Panc1 (cell line): Measurements from ENCODE around the gene OARD1. TPM values are rescaled to one million over a fixed set of nuclear protein-coding genes. Genes with fewer than 3 reads are reported as not detected.

Experiments
- ATAC-seq: fragments of 200-7000 bp; cut with Tn5 transposase; 2 replicates; pipeline ENCODE4 v1.9.1; 2020; ENCODE audit warnings: mild to moderate bottlenecking, moderate library complexity
- BruUV-seq: library from RNA; stranded (reverse); fragments of 400-500 nt; replicated peaks from 2 replicates; lab custom pipeline; 2021; lab: Mats Ljungman, UMichigan
- CTCF ChIA-PET: fragments of 300-600 bp; sonication (Branson Sonifier 250); formaldehyde crosslinking; loops from one replicate; lab custom pipeline; 2022; ENCODE audit warnings: antibody characterized with exemption; lab: Charles Lee
- POLR2A ChIA-PET: fragments of 300-600 bp; sonication (Branson Sonifier 250); formaldehyde crosslinking; loops from one replicate; lab custom pipeline; 2022; ENCODE audit warnings: antibody characterized with exemption; lab: Charles Lee
- DNase-seq: peaks from one replicate; pipeline ENCODE4 v3.0.0-alpha.2; 2010; ENCODE audit warnings: low read depth, low spot score
- H3K27ac ChIP-seq: 2 replicates; pipeline ENCODE4 v1.5.1; 2011; ENCODE audit warnings: mild to moderate bottlenecking, low read length, inconsistent platforms
- H3K27me3 ChIP-seq: fragments of 200-500 bp; sonication (Bioruptor generic); 2 replicates; pipeline ENCODE4 v1.6.0; 2014; ENCODE audit warnings: low read length, inconsistent platforms; ENCODE audit not compliant: control insufficient read depth, insufficient read depth
- H3K36me3 ChIP-seq: fragments of 200-500 bp; sonication (Bioruptor generic); 2 replicates; pipeline ENCODE4 v1.5.1; 2014; ENCODE audit warnings: inconsistent platforms, mild to moderate bottlenecking, low read length, moderate library complexity; ENCODE audit not compliant: control insufficient read depth, insufficient read depth
- H3K4me1 ChIP-seq: 2 replicates; pipeline ENCODE4 v1.5.1; 2011; ENCODE audit warnings: inconsistent platforms, mild to moderate bottlenecking, low read length, moderate library complexity; ENCODE audit not compliant: control insufficient read depth, insufficient read depth
- H3K4me3 ChIP-seq, 2 experiments: 2 replicates each; pipeline ENCODE4 v1.5.1; 2011 to 2012; ENCODE audit warnings: low read depth in 2 of 2, low read length in 2 of 2, mild to moderate bottlenecking in 2 of 2, inconsistent platforms in 1 of 2, moderate library complexity in 1 of 2
- H3K9me3 ChIP-seq: fragments of 200-500 bp; sonication (Bioruptor generic); 2 replicates; pipeline ENCODE4 v1.5.1; 2014; ENCODE audit warnings: low read depth, mild to moderate bottlenecking, inconsistent platforms, low read length, moderate library complexity; ENCODE audit not compliant: control insufficient read depth, insufficient read depth
- POLR2AphosphoS5 ChIP-seq: IDR thresholded peaks from 2 replicates; pipeline ENCODE4 v1.6.1; 2012; ENCODE audit warnings: mild to moderate bottlenecking, low read depth, low read length, moderate library complexity
- REST ChIP-seq, 2 experiments: IDR thresholded peaks; 2 replicates each; pipeline ENCODE4 v1.6.1; 2011 to 2012; ENCODE audit warnings: low read depth in 2 of 2, control low read depth in 1 of 2, low read length in 1 of 2, mild to moderate bottlenecking in 1 of 2, moderate library complexity in 1 of 2; ENCODE audit not compliant: insufficient read depth in 1 of 2
- SIN3A ChIP-seq: IDR thresholded peaks from 2 replicates; pipeline ENCODE4 v1.6.1; 2012; ENCODE audit warnings: low read depth, mild to moderate bottlenecking, low read length, moderate library complexity, borderline replicate concordance; ENCODE audit not compliant: insufficient read depth
- TCF7L2 ChIP-seq: IDR thresholded peaks from 2 replicates; pipeline ENCODE4 v1.6.1; 2011; ENCODE audit warnings: mild to moderate bottlenecking, low read depth, low read length, inconsistent platforms
- in situ Hi-C: cut with HindIII; loops from 2 replicates; pipeline ENCODE4 v1.10.0; 2016; ENCODE audit warnings: low sequenced_read_pairs, low pct_unique_long_range_greater_than_20kb
- intact Hi-C: fragments of 100-400 bp; cut with micrococcal nuclease; formaldehyde crosslinking; loops from one replicate; pipeline ENCODE4 v1.10.0; 2022; ENCODE audit not compliant: unreplicated experiment
- total RNA-seq: library from RNA; stranded (reverse); gene quantifications from one replicate; pipeline ENCODE4 v1.2.1, GENCODE V29; 2021; ENCODE audit not compliant: unreplicated experiment
- TF ChIP-seq, protein P1 (sequence below): fragments of 450-650 bp; IDR thresholded peaks from 2 replicates; pipeline ENCODE4 v1.5.1; 2017; ENCODE audit warnings: mild to moderate bottlenecking

Gene OARD1
- total RNA-seq, 1 experiment from 2014 or later: 18.2 TPM

DNA sequence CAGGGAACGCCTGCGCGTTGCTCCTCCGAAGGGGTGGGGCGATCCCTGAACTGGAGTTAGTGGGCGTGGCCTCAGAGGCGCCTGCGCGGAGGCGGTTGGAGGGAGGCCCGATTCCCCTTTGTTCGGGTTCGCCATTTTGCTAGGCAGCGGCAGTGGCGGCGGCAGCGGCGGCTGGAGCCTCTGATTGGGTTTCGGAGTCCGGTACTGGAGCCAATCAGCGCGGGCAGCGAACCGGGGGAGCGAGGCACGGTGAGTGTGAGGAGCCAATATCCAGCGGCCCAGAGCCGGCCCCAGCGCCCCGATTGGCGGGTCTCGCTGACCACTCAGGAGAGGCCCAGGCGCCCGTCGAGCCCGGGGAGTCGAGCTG, 663 bp upstream of the OARD1 start, which contains the start of gene NFYA:
Gene NFYA, plus strand, starts transcription at position 139 of the 367 bp plus-strand sequence. CDS start 6,116 bp downstream, outside the sequence.
- in situ Hi-C loops (no loop called here), intact Hi-C loops (no loop called here)
- Histone ChIP-seq H3K4me3 (peak within 1 kb of the TSS; percentile 96 to 97), H3K4me1 (peaks cover 17% of the 10 kb centered on the region), H3K36me3 (no peaks in the 10 kb centered on the region; the same call in 1 of the 2 replicates), H3K27ac (peak within 1 kb of the TSS; percentile 100), H3K27me3 (no peaks in the 10 kb centered on the region), H3K9me3 (no peaks in the 10 kb centered on the region)
- ChIA-PET POLR2A (interaction anchor here (0.5 to 0.6 kb wide), 2 partner anchors 165 to 616 kb away, joined by 3 read pairs; no protein-coding TSS in a partner anchor), CTCF (interaction anchor here (0.6 to 0.7 kb wide), 2 partner anchors 19 to 34 kb away, joined by 3 read pairs; partner anchors contain the start of gene UNC5CL)
- DNase-seq (no peak), ATAC-seq (peak; percentile 87)
- BruUV-seq: no TSS peak
- TF ChIP-seq SIN3A (no peak), REST (IDR thresholded peaks at IDR 0.05; ENCODE audit: insufficient read depth in 1 of 2, low read depth in 2 of 2, low read length in 1 of 2) (no peak), POLR2AphosphoS5 (no peak), TCF7L2 (no peak)
- TF ChIP-seq, protein P1, sequence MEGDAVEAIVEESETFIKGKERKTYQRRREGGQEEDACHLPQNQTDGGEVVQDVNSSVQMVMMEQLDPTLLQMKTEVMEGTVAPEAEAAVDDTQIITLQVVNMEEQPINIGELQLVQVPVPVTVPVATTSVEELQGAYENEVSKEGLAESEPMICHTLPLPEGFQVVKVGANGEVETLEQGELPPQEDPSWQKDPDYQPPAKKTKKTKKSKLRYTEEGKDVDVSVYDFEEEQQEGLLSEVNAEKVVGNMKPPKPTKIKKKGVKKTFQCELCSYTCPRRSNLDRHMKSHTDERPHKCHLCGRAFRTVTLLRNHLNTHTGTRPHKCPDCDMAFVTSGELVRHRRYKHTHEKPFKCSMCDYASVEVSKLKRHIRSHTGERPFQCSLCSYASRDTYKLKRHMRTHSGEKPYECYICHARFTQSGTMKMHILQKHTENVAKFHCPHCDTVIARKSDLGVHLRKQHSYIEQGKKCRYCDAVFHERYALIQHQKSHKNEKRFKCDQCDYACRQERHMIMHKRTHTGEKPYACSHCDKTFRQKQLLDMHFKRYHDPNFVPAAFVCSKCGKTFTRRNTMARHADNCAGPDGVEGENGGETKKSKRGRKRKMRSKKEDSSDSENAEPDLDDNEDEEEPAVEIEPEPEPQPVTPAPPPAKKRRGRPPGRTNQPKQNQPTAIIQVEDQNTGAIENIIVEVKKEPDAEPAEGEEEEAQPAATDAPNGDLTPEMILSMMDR: no peak

DNA sequence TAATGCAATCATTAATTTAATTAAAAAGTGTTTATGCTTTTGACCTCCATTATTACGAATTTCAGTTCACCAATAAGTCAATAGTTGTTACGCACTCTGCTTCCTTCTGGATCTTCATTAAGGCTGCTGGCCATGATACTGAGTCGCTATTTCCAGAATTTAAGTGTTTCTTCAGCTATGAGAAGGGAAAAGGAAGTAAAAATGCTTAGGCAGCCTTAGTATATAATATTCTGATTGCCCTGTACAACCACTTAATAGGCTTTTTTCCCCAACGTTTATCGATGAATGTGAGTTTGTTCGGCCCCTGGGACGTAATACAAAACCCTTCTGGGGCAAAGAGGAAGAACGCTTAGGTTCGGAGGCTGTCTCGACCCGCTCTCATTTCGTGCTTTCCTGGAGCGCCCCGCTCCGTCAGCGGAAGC, 644 bp downstream of the OARD1 start:
- no peaks in the 10 kb centered on the region for H3K9me3 ChIP-seq
- intact Hi-C loops: no loop called here
- CTCF ChIA-PET: no interaction called here
- in situ Hi-C loops: no loop called here
- BruUV-seq: no TSS peak
- peak overlapping the region; percentile 96 to 97 for H3K4me3 ChIP-seq
- DNase-seq (no peak), ATAC-seq (no peak)
- no peaks in the 10 kb centered on the region for H3K27me3 ChIP-seq
- peak overlapping the region; percentile 100 for H3K27ac ChIP-seq
- TF ChIP-seq TCF7L2 (no peak), REST (IDR thresholded peaks at IDR 0.05; ENCODE audit: insufficient read depth in 1 of 2, low read depth in 2 of 2, low read length in 1 of 2) (no peak), POLR2AphosphoS5 (no peak), SIN3A (no peak)
- TF ChIP-seq, protein P1: no peak
- POLR2A ChIA-PET: no interaction called here
- no peaks in the 10 kb centered on the region; the same call in 1 of the 2 replicates for H3K36me3 ChIP-seq
- H3K4me1 ChIP-seq: peaks cover 24% of the 10 kb centered on the region
